ENCODE results near the gene NEMP2.
"Not testable (repeated sequence)": the region's sequence is repeated elsewhere in the genome, so short reads cannot be mapped to it uniquely, and the experiment has no call there.

NEMP2 gene

GRCh38 chr2:190501702-190502407, 32.7 kb downstream of the NEMP2 start:
- Mint-ChIP-seq H3K4me1 (ENCODE audit: low read depth) (peaks cover 5% of the 10 kb centered on the region), H3K36me3 (ENCODE audit: low read depth) (peaks cover 42% of the 10 kb centered on the region), H3K9me3 (no peaks in the 10 kb centered on the region), H3K4me3 (no peak overlapping the region), H3K27ac (no peak overlapping the region), H3K27me3 (ENCODE audit: low read depth) (no peaks in the 10 kb centered on the region)

DNA sequence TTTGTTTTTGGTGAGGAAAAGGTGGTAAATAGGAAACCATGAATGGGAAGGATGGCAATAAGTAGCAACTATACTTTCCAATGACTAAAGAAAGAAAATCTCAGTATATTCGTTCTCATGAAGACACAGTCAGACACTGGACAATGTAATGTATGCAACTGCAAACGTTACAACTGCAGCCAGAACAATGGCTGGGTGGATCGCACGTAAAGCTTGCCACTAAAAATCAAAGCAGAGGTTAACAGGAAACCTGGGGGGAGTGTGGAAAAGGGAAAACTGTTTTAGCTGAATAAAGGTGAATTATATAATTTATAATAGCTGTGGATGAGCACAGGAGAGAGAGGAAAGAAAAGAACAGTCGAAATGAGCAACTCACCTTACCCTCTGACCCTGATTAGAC, 33.3 kb downstream of the NEMP2 start:
- Mint-ChIP-seq H3K27ac (no peak overlapping the region), H3K36me3 (ENCODE audit: low read depth) (peaks cover 39% of the 10 kb centered on the region), H3K9me3 (no peaks in the 10 kb centered on the region), H3K4me3 (no peak overlapping the region), H3K27me3 (ENCODE audit: low read depth) (no peaks in the 10 kb centered on the region), H3K4me1 (ENCODE audit: low read depth) (peaks cover 3% of the 10 kb centered on the region)

DNA sequence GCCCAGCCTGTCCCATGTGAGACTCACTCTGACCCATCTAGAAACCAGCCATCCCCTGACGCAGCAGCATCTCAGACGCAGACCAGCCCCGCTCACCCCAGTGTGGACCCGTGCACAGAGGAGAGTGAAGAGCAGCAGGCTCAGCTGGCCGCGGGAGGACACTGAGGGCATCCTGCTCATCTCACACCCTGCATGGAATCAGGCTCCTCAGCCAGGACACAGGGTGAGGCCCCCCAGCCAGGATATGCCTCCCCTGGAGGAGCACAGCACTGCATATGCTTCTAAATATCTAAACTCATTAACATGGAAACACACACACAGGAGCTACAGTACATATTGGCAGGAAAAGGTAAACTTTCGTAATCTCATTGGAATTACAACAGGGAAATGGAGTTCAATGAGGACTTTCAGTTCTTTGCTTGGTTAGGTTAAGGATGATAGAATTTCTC, 34.4 kb downstream of the NEMP2 start:
- H3K27ac Mint-ChIP-seq, result no peak overlapping the region
- H3K9me3 Mint-ChIP-seq, result peaks cover 9% of the 10 kb centered on the region
- H3K36me3 Mint-ChIP-seq (ENCODE audit: low read depth), result peaks cover 47% of the 10 kb centered on the region
- peaks cover 3% of the 10 kb centered on the region for H3K4me1 Mint-ChIP-seq (ENCODE audit: low read depth)
- no peaks in the 10 kb centered on the region for H3K27me3 Mint-ChIP-seq (ENCODE audit: low read depth)
- H3K4me3 Mint-ChIP-seq, result no peak overlapping the region

GRCh38 chr2:190499273-190499672, 35.2 kb downstream of the NEMP2 start:
- H3K4me1 Mint-ChIP-seq (ENCODE audit: low read depth), result peaks cover 11% of the 10 kb centered on the region
- no peaks in the 10 kb centered on the region for H3K27me3 Mint-ChIP-seq (ENCODE audit: low read depth)
- no peak overlapping the region for H3K4me3 Mint-ChIP-seq
- no peak overlapping the region for H3K27ac Mint-ChIP-seq
- peaks cover 53% of the 10 kb centered on the region for H3K36me3 Mint-ChIP-seq (ENCODE audit: low read depth)
- peaks cover 15% of the 10 kb centered on the region for H3K9me3 Mint-ChIP-seq

DNA sequence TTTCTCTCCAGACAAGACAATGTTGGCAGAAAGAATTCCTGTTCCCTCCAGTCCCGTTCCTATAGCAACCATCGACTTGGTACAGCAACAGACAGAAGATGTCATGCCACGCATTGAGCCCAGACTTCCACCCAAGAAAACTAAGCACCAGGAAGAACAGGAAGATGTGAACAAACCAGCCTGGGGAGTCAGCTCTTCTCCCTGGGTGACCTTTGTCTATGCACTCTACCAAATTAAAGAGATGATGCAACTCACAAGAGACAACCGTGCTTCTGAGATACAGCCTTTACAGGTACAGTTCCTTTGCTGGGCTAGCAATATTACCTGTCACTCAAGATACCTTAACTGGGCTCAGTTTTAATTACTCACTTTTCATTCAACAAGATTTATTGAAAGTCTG, 37.1 kb downstream of the NEMP2 start:
- peaks cover 61% of the 10 kb centered on the region for H3K36me3 Mint-ChIP-seq (ENCODE audit: low read depth)

DNA sequence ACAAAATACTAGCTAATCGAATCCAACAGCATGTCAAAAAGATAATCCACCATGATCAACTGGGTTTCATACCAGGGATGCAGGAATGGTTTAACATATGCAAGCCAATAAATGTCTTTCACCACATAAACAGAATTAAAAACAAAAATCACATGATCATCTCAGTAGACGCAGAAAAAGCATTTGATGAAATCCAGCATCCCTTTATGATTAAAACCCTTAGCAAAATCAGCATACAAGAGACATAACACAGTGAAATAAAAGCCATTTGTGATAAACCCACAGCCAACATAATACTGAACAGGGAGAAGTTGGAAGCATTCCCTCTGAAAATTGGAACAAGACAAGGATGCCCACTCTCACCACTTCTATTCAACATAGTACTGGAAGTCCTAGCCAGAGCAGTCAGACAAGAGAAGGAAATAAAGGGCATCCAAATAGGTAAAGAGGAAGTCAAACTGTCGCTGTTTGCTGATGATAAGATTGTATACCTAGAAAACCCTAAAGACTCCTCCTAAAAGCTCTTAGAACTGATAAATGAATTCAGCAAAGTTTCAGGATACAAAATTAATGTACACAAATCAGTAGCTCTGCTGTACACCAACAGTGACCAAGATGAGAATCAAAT, 39.8 kb downstream of the NEMP2 start:
- Mint-ChIP-seq H3K36me3 (ENCODE audit: low read depth) (peaks cover 71% of the 10 kb centered on the region), H3K9me3 (peaks cover 34% of the 10 kb centered on the region), H3K4me1 (ENCODE audit: low read depth) (peaks cover 16% of the 10 kb centered on the region)
- H3K27ac Mint-ChIP-seq; H3K27me3 Mint-ChIP-seq (ENCODE audit: low read depth); H3K4me3 Mint-ChIP-seq: not testable (repeated sequence)

More for the DNA sequence above, 37.1 kb downstream of the NEMP2 start:
- Mint-ChIP-seq H3K9me3 (peaks cover 24% of the 10 kb centered on the region), H3K4me3 (no peak overlapping the region), H3K4me1 (ENCODE audit: low read depth) (peaks cover 20% of the 10 kb centered on the region), H3K27ac (no peak overlapping the region), H3K27me3 (ENCODE audit: low read depth) (no peaks in the 10 kb centered on the region)

DNA sequence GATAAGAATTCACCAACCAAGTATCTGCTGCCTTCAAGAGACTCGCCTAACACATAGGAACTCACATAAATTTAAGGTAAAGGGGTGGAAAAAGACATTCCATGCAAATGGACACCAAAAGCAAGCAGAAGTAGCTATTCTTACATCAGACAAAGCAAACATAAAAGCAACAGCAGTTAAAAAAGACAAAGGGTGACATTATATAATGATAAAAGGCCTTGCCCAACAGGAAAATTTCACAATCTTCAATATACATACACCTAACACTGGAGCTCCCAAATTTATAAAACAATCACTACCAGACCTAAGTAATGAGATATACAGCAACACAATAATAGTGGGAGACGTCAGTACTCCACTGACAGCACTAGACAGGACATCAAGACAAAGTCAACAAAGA, 41.4 kb downstream of the NEMP2 start:
- Mint-ChIP-seq H3K9me3 (peaks cover 34% of the 10 kb centered on the region), H3K36me3 (ENCODE audit: low read depth) (peaks cover 79% of the 10 kb centered on the region), H3K27ac (no peak overlapping the region), H3K27me3 (ENCODE audit: low read depth) (no peaks in the 10 kb centered on the region), H3K4me3 (no peak overlapping the region), H3K4me1 (ENCODE audit: low read depth) (peaks cover 23% of the 10 kb centered on the region)

- Mint-ChIP-seq H3K27ac (no peak overlapping the region), H3K36me3 (ENCODE audit: low read depth) (peaks cover 73% of the 10 kb centered on the region), H3K4me1 (ENCODE audit: low read depth) (peaks cover 23% of the 10 kb centered on the region), H3K4me3 (no peak overlapping the region), H3K9me3 (peaks cover 30% of the 10 kb centered on the region), H3K27me3 (ENCODE audit: low read depth) (no peaks in the 10 kb centered on the region)
Measured at GRCh38 chr2:190490502-190490901, 44.0 kb downstream of the NEMP2 start.

DNA sequence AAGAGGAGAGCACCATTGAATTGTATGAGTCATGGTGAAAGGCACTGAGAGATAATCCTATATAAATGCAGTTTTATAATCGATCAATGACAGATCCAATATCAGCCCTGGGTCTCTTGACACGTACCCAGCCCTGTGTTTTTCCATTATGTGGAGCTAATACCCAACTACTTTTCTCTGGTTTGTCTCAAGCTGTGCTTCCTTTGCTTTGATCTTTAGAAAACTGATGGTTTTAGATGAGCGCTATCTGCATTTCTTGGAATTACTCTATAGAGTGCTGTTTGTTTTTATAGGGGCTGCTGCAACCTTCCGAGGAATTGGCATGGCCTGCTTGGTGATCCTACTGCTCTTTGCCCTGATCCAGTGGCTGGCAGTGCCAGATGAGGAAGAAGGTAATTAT, 45.0 kb downstream of the NEMP2 start:
- H3K4me1 Mint-ChIP-seq (ENCODE audit: low read depth), result peaks cover 17% of the 10 kb centered on the region
- H3K36me3 Mint-ChIP-seq (ENCODE audit: low read depth), result peaks cover 64% of the 10 kb centered on the region
- no peaks in the 10 kb centered on the region for H3K27me3 Mint-ChIP-seq (ENCODE audit: low read depth)
- no peak overlapping the region for H3K4me3 Mint-ChIP-seq
- peaks cover 19% of the 10 kb centered on the region for H3K9me3 Mint-ChIP-seq
- H3K27ac Mint-ChIP-seq, result no peak overlapping the region

- peaks cover 58% of the 10 kb centered on the region for H3K36me3 Mint-ChIP-seq (ENCODE audit: low read depth)
- H3K27me3 Mint-ChIP-seq (ENCODE audit: low read depth), result no peaks in the 10 kb centered on the region
- H3K27ac Mint-ChIP-seq, result no peak overlapping the region
- H3K4me1 Mint-ChIP-seq (ENCODE audit: low read depth), result peaks cover 10% of the 10 kb centered on the region
- H3K9me3 Mint-ChIP-seq, result peaks cover 19% of the 10 kb centered on the region
- H3K4me3 Mint-ChIP-seq, result no peak overlapping the region
Measured at GRCh38 chr2:190488516-190489233, 45.8 kb downstream of the NEMP2 start.

- Mint-ChIP-seq H3K27ac (no peak overlapping the region), H3K4me3 (no peak overlapping the region), H3K27me3 (ENCODE audit: low read depth) (no peaks in the 10 kb centered on the region), H3K36me3 (ENCODE audit: low read depth) (peaks cover 38% of the 10 kb centered on the region), H3K4me1 (ENCODE audit: low read depth) (peaks cover 6% of the 10 kb centered on the region), H3K9me3 (no peaks in the 10 kb centered on the region)
Measured at GRCh38 chr2:190486037-190486623, 48.4 kb downstream of the NEMP2 start.

DNA sequence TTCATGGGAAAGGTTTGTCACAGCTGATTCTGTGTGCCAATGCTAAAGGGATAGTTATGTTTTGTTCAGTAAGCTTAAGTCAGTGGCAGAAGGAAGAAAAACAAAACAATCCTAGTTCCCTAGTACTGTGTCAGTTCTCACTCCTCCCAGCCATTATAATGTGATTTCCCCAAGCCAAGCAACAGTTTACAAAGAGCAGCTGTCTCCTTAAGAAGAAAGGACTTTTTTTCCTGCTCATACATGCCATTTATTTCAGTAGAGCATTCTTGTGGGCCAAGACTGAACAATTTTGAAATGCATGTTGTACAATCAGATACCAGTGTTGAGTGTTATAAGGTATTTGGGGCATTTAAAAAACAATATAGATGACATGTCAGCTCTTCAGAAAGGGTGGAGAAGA, 52.1 kb downstream of the NEMP2 start:
- H3K27me3 Mint-ChIP-seq (ENCODE audit: low read depth), result no peaks in the 10 kb centered on the region
- no peak overlapping the region for H3K27ac Mint-ChIP-seq
- H3K4me3 Mint-ChIP-seq, result no peak overlapping the region
- peaks cover 12% of the 10 kb centered on the region for H3K36me3 Mint-ChIP-seq (ENCODE audit: low read depth)
- H3K4me1 Mint-ChIP-seq (ENCODE audit: low read depth), result no peaks in the 10 kb centered on the region
- H3K9me3 Mint-ChIP-seq, result no peaks in the 10 kb centered on the region

GRCh38 chr2:190481339-190481738, 53.2 kb downstream of the NEMP2 start:
- Mint-ChIP-seq H3K4me3 (no peak overlapping the region), H3K9me3 (no peaks in the 10 kb centered on the region), H3K27ac (no peak overlapping the region), H3K27me3 (ENCODE audit: low read depth) (no peaks in the 10 kb centered on the region), H3K36me3 (ENCODE audit: low read depth) (peaks cover 11% of the 10 kb centered on the region), H3K4me1 (ENCODE audit: low read depth) (no peaks in the 10 kb centered on the region)

DNA sequence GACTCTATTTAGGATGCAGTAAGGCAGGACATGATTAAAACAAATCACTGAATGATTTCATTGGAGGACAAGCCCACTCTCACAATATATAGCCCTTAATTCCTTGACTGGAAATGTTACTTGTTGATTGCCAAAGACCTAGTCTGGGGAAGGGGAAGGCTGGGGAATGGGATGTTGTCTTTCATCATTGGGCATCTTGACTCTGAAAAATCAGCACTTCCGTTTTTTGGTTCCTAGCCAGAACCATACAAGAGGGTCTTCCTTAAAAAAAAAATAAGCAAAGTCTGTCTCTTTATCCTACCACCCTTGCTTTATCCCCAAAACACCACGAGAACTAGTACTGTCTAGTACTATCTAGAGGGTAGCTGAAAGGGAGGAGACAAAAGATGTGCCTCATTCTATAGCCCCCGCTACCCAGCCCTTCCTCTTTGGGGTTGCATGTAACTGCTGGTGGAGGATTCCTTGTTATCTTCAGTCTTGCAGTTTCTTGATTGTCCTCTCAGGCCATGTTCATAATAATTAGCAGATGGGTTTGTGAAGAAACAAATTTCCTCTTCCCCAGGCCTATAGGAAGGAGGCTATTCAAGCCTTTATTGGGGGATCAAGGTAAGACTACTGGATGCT, 55.8 kb downstream of the NEMP2 start:
- no peaks in the 10 kb centered on the region for H3K27me3 Mint-ChIP-seq (ENCODE audit: low read depth)
- peaks cover 12% of the 10 kb centered on the region for H3K36me3 Mint-ChIP-seq (ENCODE audit: low read depth)
- peaks cover 3% of the 10 kb centered on the region for H3K9me3 Mint-ChIP-seq
- H3K4me1 Mint-ChIP-seq (ENCODE audit: low read depth), result no peaks in the 10 kb centered on the region
- no peak overlapping the region for H3K4me3 Mint-ChIP-seq
- H3K27ac Mint-ChIP-seq, result no peak overlapping the region
